ENCODE measurements around the gene BCKDHB. TPM values are rescaled to one million over a fixed set of nuclear protein-coding genes. Genes with fewer than 3 reads are reported as not detected.

The BCKDHB gene
- polyA plus RNA-seq, 4 donors: 13.0 to 27.0 (median 14.8) TPM

- peaks cover 0 to 1% (median 0%) of the 10 kb centered on the region in 3 donors for H3K36me3 ChIP-seq (ENCODE audit: control insufficient read depth in 3 of 3, insufficient read depth in 2 of 3, low read depth in 1 of 3, low read length in 3 of 3)
- FAIRE-seq (no peak), DNase-seq (peak; percentile 47 to 57)
- H3K9me3 ChIP-seq (ENCODE audit: control insufficient read depth in 2 of 2, insufficient read depth in 1 of 2, low read depth in 1 of 2, low read length in 1 of 2): peaks cover 0 to 11% of the 10 kb centered on the region in 2 donors
- no peaks in the 10 kb centered on the region for H3K4me1 ChIP-seq (ENCODE audit: control insufficient read depth in 3 of 3, insufficient read depth in 2 of 3, low read depth in 1 of 3, low read length in 2 of 3)
- no peaks in the 10 kb centered on the region for H3K27me3 ChIP-seq (ENCODE audit: control insufficient read depth in 3 of 3, insufficient read depth in 3 of 3, low read length in 3 of 3)
- 54 to 61% (median 54%) methylated on average over 4 of the region's 4 CpGs for WGBS, 3 donors
- H3K27ac ChIP-seq (ENCODE audit: low read depth in 1 of 3, low read length in 2 of 3): no peak overlapping the region
- no peak overlapping the region for H3K4me3 ChIP-seq (ENCODE audit: low read depth in 1 of 3, low read length in 3 of 3)
These were observed 108.1 kb downstream of the BCKDHB start for GRCh38 chr6:80214436-80215022.

DNA sequence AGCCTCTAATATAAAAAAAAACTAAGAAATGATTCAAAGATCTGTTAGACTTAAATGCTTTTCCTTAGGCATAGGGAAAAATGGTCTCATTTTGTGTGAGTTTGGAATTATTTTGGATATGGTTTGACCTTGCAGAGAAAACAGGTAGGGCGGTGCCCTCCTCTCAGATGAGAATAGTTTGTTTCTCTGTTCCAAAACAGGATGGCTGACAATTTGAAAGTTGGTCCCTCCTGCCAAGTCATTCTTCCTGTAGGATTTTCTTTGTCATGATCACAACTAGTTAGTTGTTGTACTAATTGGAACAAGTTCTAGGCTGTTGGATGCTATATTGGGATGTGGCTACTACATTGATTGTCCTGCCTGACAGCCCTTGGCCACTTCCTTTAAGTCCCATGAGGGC is 108.6 kb downstream of the BCKDHB start:
- DNase-seq (no peak), FAIRE-seq (no peak)
- no peaks in the 10 kb centered on the region for H3K4me1 ChIP-seq (ENCODE audit: control insufficient read depth in 3 of 3, insufficient read depth in 2 of 3, low read depth in 1 of 3, low read length in 2 of 3)
- H3K36me3 ChIP-seq (ENCODE audit: control insufficient read depth in 3 of 3, insufficient read depth in 2 of 3, low read depth in 1 of 3, low read length in 3 of 3): peaks cover 0 to 1% (median 0%) of the 10 kb centered on the region in 3 donors
- 87 to 100% (median 97%) methylated on average over 1 of the region's 1 CpG for WGBS, 3 donors
- no peaks in the 10 kb centered on the region for H3K27me3 ChIP-seq (ENCODE audit: control insufficient read depth in 3 of 3, insufficient read depth in 3 of 3, low read length in 3 of 3)
- H3K4me3 ChIP-seq (ENCODE audit: low read depth in 1 of 3, low read length in 3 of 3): no peak overlapping the region
- H3K9me3 ChIP-seq (ENCODE audit: control insufficient read depth in 2 of 2, insufficient read depth in 1 of 2, low read depth in 1 of 2, low read length in 1 of 2): peaks cover 0 to 11% of the 10 kb centered on the region in 2 donors
- no peak overlapping the region for H3K27ac ChIP-seq (ENCODE audit: low read depth in 1 of 3, low read length in 2 of 3)

- Histone ChIP-seq H3K27me3 (ENCODE audit: control insufficient read depth in 3 of 3, insufficient read depth in 3 of 3, low read length in 3 of 3) (no peaks in the 10 kb centered on the region), H3K9me3 (ENCODE audit: control insufficient read depth in 2 of 2, insufficient read depth in 1 of 2, low read depth in 1 of 2, low read length in 1 of 2) (no peaks in the 10 kb centered on the region), H3K36me3 (ENCODE audit: control insufficient read depth in 3 of 3, insufficient read depth in 2 of 3, low read depth in 1 of 3, low read length in 3 of 3) (no peaks in the 10 kb centered on the region), H3K4me3 (ENCODE audit: low read depth in 1 of 3, low read length in 3 of 3) (no peak overlapping the region), H3K27ac (ENCODE audit: low read depth in 1 of 3, low read length in 2 of 3) (no peak overlapping the region), H3K4me1 (ENCODE audit: control insufficient read depth in 3 of 3, insufficient read depth in 2 of 3, low read depth in 1 of 3, low read length in 2 of 3) (no peaks in the 10 kb centered on the region)
- no peak for DNase-seq
- WGBS, 3 donors: 80 to 94% (median 88%) methylated on average over 6 of the region's 6 CpGs
- FAIRE-seq: no peak
These were observed 111.3 kb downstream of the BCKDHB start for GRCh38 chr6:80217794-80218193.

DNA sequence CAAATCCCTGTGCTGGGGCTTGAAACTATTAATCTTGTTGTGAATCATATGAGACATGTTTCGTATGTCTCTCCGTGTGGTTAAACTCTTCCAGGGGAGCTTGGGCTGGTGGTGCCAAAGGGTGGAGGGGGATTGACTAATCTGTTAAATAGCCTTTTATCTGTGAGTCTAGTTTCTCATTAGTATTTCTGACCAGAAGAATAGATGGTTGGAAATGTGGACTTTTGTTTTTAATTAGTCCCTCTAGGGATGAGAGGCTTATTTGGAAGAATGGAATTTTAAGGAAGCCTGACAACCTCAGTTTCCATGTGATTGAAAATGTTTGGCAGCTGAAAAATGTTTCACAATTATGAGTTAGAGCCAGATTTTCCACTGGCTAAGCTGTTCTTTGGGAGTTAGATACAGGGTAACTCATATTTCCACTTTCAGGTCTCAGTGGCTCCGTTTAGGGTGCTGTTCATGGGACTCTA is 117.3 kb downstream of the BCKDHB start:
- WGBS, 3 donors: 85 to 96% (median 92%) methylated on average over 3 of the region's 3 CpGs
- no peak overlapping the region for H3K27ac ChIP-seq (ENCODE audit: low read depth in 1 of 3, low read length in 2 of 3)

DNA sequence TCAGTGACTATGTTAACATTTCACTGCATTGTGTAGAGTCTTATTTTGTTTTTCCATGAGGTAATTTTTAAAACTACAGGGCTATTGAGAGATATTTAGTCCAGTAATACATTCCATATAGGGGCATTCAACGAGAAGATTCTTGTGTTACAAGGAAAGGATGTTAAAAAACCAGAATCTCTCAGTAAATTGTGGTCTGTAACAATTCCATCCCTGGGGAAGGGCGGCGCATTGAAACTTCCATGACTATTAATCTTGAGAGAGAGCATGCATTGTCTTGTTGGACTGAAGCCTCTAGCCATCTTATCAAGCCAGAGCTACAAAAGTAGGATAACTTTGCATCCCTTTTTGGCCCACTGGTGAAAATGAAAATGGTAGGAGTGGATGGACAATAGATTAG is 119.7 kb downstream of the BCKDHB start:
- DNase-seq (no peak), FAIRE-seq (no peak)
- no peaks in the 10 kb centered on the region for H3K9me3 ChIP-seq (ENCODE audit: control insufficient read depth in 2 of 2, insufficient read depth in 1 of 2, low read depth in 1 of 2, low read length in 1 of 2)
- no peaks in the 10 kb centered on the region for H3K27me3 ChIP-seq (ENCODE audit: control insufficient read depth in 3 of 3, insufficient read depth in 3 of 3, low read length in 3 of 3)
- H3K4me1 ChIP-seq (ENCODE audit: control insufficient read depth in 3 of 3, insufficient read depth in 2 of 3, low read depth in 1 of 3, low read length in 2 of 3): no peaks in the 10 kb centered on the region
- no peak overlapping the region for H3K27ac ChIP-seq (ENCODE audit: low read depth in 1 of 3, low read length in 2 of 3)
- no peak overlapping the region for H3K4me3 ChIP-seq (ENCODE audit: low read depth in 1 of 3, low read length in 3 of 3)
- WGBS, 3 donors: 84 to 97% (median 96%) methylated on average over 3 of the region's 3 CpGs
- peaks cover 0 to 3% (median 0%) of the 10 kb centered on the region in 3 donors for H3K36me3 ChIP-seq (ENCODE audit: control insufficient read depth in 3 of 3, insufficient read depth in 2 of 3, low read depth in 1 of 3, low read length in 3 of 3)

More for the DNA sequence above, 117.3 kb downstream of the BCKDHB start:
- DNase-seq (no peak), FAIRE-seq (no peak)
- H3K27me3 ChIP-seq (ENCODE audit: control insufficient read depth in 3 of 3, insufficient read depth in 3 of 3, low read length in 3 of 3): no peaks in the 10 kb centered on the region
- peaks cover 0 to 3% (median 0%) of the 10 kb centered on the region in 3 donors for H3K36me3 ChIP-seq (ENCODE audit: control insufficient read depth in 3 of 3, insufficient read depth in 2 of 3, low read depth in 1 of 3, low read length in 3 of 3)
- no peaks in the 10 kb centered on the region for H3K9me3 ChIP-seq (ENCODE audit: control insufficient read depth in 2 of 2, insufficient read depth in 1 of 2, low read depth in 1 of 2, low read length in 1 of 2)
- no peaks in the 10 kb centered on the region for H3K4me1 ChIP-seq (ENCODE audit: control insufficient read depth in 3 of 3, insufficient read depth in 2 of 3, low read depth in 1 of 3, low read length in 2 of 3)
- no peak overlapping the region for H3K4me3 ChIP-seq (ENCODE audit: low read depth in 1 of 3, low read length in 3 of 3)

- peaks cover 0 to 3% (median 0%) of the 10 kb centered on the region in 3 donors for H3K36me3 ChIP-seq (ENCODE audit: control insufficient read depth in 3 of 3, insufficient read depth in 2 of 3, low read depth in 1 of 3, low read length in 3 of 3)
- WGBS, 3 donors: 88 to 98% (median 95%) methylated on average over 5 of the region's 5 CpGs
- no peaks in the 10 kb centered on the region for H3K27me3 ChIP-seq (ENCODE audit: control insufficient read depth in 3 of 3, insufficient read depth in 3 of 3, low read length in 3 of 3)
- no peak for FAIRE-seq
- H3K9me3 ChIP-seq (ENCODE audit: control insufficient read depth in 2 of 2, insufficient read depth in 1 of 2, low read depth in 1 of 2, low read length in 1 of 2): no peaks in the 10 kb centered on the region
- DNase-seq: no peak
- H3K4me3 ChIP-seq (ENCODE audit: low read depth in 1 of 3, low read length in 3 of 3): no peak overlapping the region
- no peaks in the 10 kb centered on the region for H3K4me1 ChIP-seq (ENCODE audit: control insufficient read depth in 3 of 3, insufficient read depth in 2 of 3, low read depth in 1 of 3, low read length in 2 of 3)
- no peak overlapping the region for H3K27ac ChIP-seq (ENCODE audit: low read depth in 1 of 3, low read length in 2 of 3)
These were observed 120.2 kb downstream of the BCKDHB start for GRCh38 chr6:80226699-80227098.

DNA sequence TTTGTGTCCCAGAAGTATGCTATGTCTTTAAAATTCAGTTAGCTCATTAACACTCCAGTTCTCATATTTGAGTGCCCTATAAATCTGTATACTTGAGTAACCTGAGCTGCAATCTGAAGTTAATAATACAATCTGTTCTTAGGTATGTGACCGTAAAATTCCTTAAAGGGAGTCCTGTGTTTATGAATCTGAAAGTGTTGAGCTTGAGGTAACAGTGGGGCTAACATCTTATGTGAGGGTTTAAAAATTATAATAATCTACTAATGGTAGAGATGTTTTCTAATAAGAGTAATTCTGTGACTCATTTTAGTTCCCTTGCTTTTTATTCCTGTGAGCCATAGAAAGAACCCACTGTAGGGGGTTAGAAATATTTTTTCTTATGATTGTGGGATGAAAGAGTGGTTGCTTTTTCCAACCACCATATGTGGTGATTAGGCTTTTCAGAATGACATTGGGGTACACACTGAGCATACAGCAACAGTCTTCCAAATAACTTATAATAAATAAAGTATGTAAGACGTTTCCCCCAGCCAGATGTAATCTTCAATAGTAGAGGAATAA is 121.2 kb downstream of the BCKDHB start:
- Histone ChIP-seq H3K36me3 (ENCODE audit: control insufficient read depth in 3 of 3, insufficient read depth in 2 of 3, low read depth in 1 of 3, low read length in 3 of 3) (peaks cover 0 to 3% (median 0%) of the 10 kb centered on the region in 3 donors), H3K4me3 (ENCODE audit: low read depth in 1 of 3, low read length in 3 of 3) (no peak overlapping the region), H3K4me1 (ENCODE audit: control insufficient read depth in 3 of 3, insufficient read depth in 2 of 3, low read depth in 1 of 3, low read length in 2 of 3) (no peaks in the 10 kb centered on the region), H3K27me3 (ENCODE audit: control insufficient read depth in 3 of 3, insufficient read depth in 3 of 3, low read length in 3 of 3) (no peaks in the 10 kb centered on the region), H3K27ac (ENCODE audit: low read depth in 1 of 3, low read length in 2 of 3) (no peak overlapping the region), H3K9me3 (ENCODE audit: control insufficient read depth in 2 of 2, insufficient read depth in 1 of 2, low read depth in 1 of 2, low read length in 1 of 2) (no peaks in the 10 kb centered on the region)
- WGBS, 3 donors: 82 to 93% (median 91%) methylated on average over 2 of the region's 2 CpGs
- FAIRE-seq (no peak), DNase-seq (no peak)

DNA sequence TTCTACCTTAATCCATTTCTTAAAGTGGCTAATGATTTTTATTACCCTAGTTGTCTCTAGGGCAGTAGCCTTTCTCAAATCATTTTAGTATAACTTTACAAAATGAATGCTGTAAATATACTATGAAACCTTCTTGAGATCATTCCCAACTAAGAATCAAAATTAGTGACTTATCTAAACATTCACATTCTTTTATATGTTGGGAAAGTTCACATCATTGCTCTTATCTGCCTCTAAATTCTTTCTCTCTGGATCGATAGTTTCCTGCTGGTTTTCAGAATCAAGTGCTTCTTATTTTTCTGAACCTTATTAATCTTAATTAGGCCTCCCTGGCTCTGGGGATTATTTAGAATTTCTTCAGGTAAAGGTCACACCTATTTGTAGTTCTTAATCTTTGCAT is 126.8 kb downstream of the BCKDHB start:
- DNase-seq (no peak), FAIRE-seq (no peak)
- no peaks in the 10 kb centered on the region for H3K27me3 ChIP-seq (ENCODE audit: control insufficient read depth in 3 of 3, insufficient read depth in 3 of 3, low read length in 3 of 3)
- no peaks in the 10 kb centered on the region for H3K9me3 ChIP-seq (ENCODE audit: control insufficient read depth in 2 of 2, insufficient read depth in 1 of 2, low read depth in 1 of 2, low read length in 1 of 2)
- WGBS, 3 donors: 88 to 94% (median 90%) methylated on average over 1 of the region's 1 CpG
- H3K4me3 ChIP-seq (ENCODE audit: low read depth in 1 of 3, low read length in 3 of 3): no peak overlapping the region
- no peaks in the 10 kb centered on the region for H3K4me1 ChIP-seq (ENCODE audit: control insufficient read depth in 3 of 3, insufficient read depth in 2 of 3, low read depth in 1 of 3, low read length in 2 of 3)
- H3K27ac ChIP-seq (ENCODE audit: low read depth in 1 of 3, low read length in 2 of 3): no peak overlapping the region
- H3K36me3 ChIP-seq (ENCODE audit: control insufficient read depth in 3 of 3, insufficient read depth in 2 of 3, low read depth in 1 of 3, low read length in 3 of 3): no peaks in the 10 kb centered on the region

GRCh38 chr6:80233958-80234357 is 127.5 kb downstream of the BCKDHB start:
- no peaks in the 10 kb centered on the region for H3K9me3 ChIP-seq (ENCODE audit: control insufficient read depth in 2 of 2, insufficient read depth in 1 of 2, low read depth in 1 of 2, low read length in 1 of 2)
- WGBS, 3 donors: 91 to 95% (median 94%) methylated on average over 5 of the region's 5 CpGs
- no peaks in the 10 kb centered on the region for H3K27me3 ChIP-seq (ENCODE audit: control insufficient read depth in 3 of 3, insufficient read depth in 3 of 3, low read length in 3 of 3)
- no peak overlapping the region for H3K27ac ChIP-seq (ENCODE audit: low read depth in 1 of 3, low read length in 2 of 3)
- no peaks in the 10 kb centered on the region for H3K4me1 ChIP-seq (ENCODE audit: control insufficient read depth in 3 of 3, insufficient read depth in 2 of 3, low read depth in 1 of 3, low read length in 2 of 3)
- no peaks in the 10 kb centered on the region for H3K36me3 ChIP-seq (ENCODE audit: control insufficient read depth in 3 of 3, insufficient read depth in 2 of 3, low read depth in 1 of 3, low read length in 3 of 3)
- FAIRE-seq: no peak
- H3K4me3 ChIP-seq (ENCODE audit: low read depth in 1 of 3, low read length in 3 of 3): no peak overlapping the region
- no peak for DNase-seq
